Measurements from ENCODE around the gene KRT71. TPM values are rescaled to one million over a fixed set of nuclear protein-coding genes. Genes with fewer than 3 reads are reported as not detected.
"Not testable (repeated sequence)": the region's sequence is repeated elsewhere in the genome, so short reads cannot be mapped to it uniquely, and the experiment has no call there.

Gene KRT71
- total RNA-seq, 1 donor from 2014 or later = not detected

DNA sequence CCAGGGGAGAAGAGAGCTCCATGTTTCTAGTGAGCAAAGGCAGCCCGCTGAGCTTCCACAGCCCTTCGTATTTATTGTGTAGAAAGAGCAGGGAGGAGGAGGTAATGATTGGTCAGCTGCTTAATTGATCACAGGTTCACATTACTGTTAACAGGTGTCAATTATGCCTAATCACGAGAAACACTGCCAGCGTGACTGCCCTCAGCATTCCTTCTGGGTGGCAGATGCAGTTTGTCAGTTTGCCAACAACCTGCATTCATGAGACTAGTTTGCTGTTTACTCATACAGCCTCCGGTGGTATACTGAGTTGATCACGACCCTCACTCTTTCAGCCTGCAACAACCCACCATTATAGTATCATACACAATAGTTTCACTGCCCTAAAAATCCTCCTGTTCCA, 52.4 kb downstream of the KRT71 start:
- DNase-seq (ENCODE audit: extremely low read depth, low read depth, low spot score) = not testable (repeated sequence)

GRCh38 chr12:52499806-52500560, 53.0 kb downstream of the KRT71 start:
- no peak for DNase-seq (ENCODE audit: extremely low read depth, low read depth, low spot score)

- DNase-seq (ENCODE audit: extremely low read depth, low read depth, low spot score) = no peak
These were observed 54.0 kb downstream of the KRT71 start for GRCh38 chr12:52498946-52499345.

DNA sequence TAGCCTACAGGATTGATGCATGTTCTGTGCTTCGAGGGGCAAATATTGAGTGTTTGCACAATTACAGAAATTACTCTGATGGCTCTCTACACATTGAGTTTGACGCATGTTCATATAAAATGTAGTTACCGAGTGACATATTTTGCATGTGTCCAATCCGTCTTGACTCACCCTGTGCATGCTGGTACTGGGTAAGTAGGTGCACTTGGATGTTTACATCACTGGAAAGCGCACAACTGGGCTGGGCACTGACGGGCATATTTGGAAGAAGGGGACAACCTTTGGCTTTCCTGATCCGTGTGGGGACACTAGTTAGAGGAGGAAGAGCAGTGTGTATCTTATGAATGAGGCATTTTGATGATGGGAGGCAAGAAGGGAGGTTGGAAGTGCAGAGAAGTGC, 55.0 kb downstream of the KRT71 start:
- no peak for DNase-seq (ENCODE audit: extremely low read depth, low read depth, low spot score)

DNA sequence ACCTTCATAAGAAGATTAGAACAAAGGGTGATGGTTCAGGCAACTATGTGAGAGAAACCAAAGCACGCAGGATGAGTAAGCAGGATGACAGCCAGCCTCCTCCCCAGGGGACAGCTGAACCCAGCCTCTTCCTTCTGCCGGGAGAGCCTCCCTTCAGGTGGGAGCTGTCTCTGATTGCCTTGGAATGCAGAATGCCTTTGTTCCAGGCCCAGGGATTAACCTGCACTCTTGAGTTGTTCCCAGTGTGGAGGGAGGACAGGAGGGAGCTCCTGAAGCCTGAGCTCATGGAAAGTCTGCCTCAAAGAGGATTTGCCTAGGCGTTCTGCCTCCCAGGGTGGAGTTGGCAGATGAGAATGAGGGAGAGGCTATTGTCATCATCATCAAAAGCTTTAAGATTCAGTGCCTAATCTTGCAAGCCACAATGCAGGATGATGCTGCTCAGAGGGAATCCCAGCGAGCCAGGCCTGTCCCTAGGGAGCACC, 56.3 kb downstream of the KRT71 start:
- DNase-seq (ENCODE audit: extremely low read depth, low read depth, low spot score) = no peak

DNA sequence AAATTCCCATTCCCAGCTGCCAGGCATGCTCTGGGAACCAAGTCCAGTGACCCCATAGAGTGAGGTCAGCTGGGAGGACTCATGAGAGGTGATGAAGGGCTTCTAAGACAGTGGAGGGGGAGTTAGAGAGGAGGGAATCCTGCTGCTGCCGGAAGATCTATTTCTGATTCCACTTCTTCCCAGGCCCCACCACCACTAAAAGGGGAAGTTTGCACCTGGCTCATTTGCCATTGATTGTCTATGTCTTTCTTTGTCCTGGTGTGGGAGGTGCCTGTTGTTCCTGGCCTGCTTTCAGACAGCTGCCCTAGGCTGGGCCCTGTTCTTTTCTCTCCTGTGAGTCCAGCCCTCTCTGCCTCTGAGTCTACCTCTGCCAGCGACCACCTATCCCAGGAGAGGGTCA, 56.9 kb downstream of the KRT71 start:
- DNase-seq (ENCODE audit: extremely low read depth, low read depth, low spot score) = no peak

DNA sequence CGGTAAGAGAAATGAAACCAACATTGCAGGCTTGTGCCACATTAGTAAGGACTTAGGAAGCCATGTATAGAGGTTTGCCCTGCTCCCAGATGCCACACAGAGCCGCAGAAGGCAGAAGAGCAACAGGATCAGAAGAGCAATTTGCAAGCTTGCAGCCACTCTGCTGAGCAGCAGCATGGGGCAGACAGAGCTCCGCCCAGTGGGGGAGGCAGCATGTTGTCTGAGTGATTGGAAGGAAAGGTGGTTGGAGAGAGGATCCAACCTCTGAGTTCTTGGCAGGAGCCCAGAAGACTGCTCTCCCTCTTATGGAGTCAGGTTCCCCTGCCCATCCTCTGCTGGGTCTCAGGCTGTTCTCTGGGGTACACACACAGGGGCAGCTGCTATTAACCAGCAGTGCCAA, 57.6 kb downstream of the KRT71 start:
- no peak for DNase-seq (ENCODE audit: extremely low read depth, low read depth, low spot score)

DNA sequence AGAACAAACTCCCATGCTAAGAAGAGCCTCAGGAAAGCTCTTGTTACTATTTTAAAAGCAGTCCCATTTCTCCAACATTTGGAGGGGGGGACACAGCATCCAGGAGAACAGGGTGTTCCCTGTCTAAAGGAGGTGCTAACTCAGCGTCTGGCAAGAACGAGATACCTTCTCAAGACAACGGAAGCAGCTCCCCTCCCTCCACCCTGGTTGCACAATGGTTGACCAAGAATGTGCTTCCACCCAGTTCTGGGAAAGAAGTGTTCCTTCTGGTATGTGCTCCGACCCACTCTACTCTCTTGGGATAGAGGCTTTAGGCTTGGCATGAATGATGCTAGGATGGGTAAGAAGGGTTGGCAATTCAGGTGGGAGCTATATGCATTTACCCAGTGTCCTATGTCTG, 58.4 kb downstream of the KRT71 start:
- no peak for DNase-seq (ENCODE audit: extremely low read depth, low read depth, low spot score)

GRCh38 chr12:52494100-52494499, 58.8 kb downstream of the KRT71 start:
- DNase-seq (ENCODE audit: extremely low read depth, low read depth, low spot score) = no peak

Other genes starting within 250 kb of the KRT71 start
- not detected in 2 replicates for gene KRT83, start 231.7 kb downstream of the KRT71 start, total RNA-seq
- gene KRT85, start 185.7 kb downstream of the KRT71 start, total RNA-seq = not detected in 2 replicates
- not detected in 2 replicates for gene KRT84, start 167.5 kb downstream of the KRT71 start, total RNA-seq
- gene KRT82, start 146.8 kb downstream of the KRT71 start, total RNA-seq = not detected in 2 replicates
- gene KRT75, start 118.8 kb downstream of the KRT71 start, total RNA-seq = not detected in 2 replicates
- gene KRT6B, start 101.0 kb downstream of the KRT71 start, total RNA-seq = not detected in 2 replicates
- not detected in 2 replicates for gene KRT6C, start 79.3 kb downstream of the KRT71 start, total RNA-seq
- not detected in 2 replicates for gene KRT6A, start 59.9 kb downstream of the KRT71 start, total RNA-seq
- not detected in 2 replicates for gene KRT5, start 32.8 kb downstream of the KRT71 start, total RNA-seq
- not detected in 2 replicates for gene KRT74, start 20.7 kb upstream of the KRT71 start, total RNA-seq
- gene KRT72, start 48.3 kb upstream of the KRT71 start, total RNA-seq = not detected in 2 replicates
- not detected in 2 replicates for gene KRT73, start 65.4 kb upstream of the KRT71 start, total RNA-seq
- not detected in 2 replicates for gene KRT2, start 99.1 kb upstream of the KRT71 start, total RNA-seq
- gene KRT1, start 127.3 kb upstream of the KRT71 start, total RNA-seq = not detected in 2 replicates
- gene KRT77, start 150.4 kb upstream of the KRT71 start, total RNA-seq = not detected in 2 replicates
- not detected in 2 replicates for gene KRT76, start 224.2 kb upstream of the KRT71 start, total RNA-seq
- gene KRT3, start 243.0 kb upstream of the KRT71 start, total RNA-seq = 0.18 TPM in 1 of 2 replicates, not detected in the other